ENCODE data around the gene HYAL3. TPM values are rescaled to one million over a fixed set of nuclear protein-coding genes. Genes with fewer than 3 reads are reported as not detected.

HYAL3 gene
- total RNA-seq, 1 experiment from 2014 or later = 10.2 TPM

GRCh38 chr3:50297896-50298725, 1.1 kb downstream of the HYAL3 start:
- no peaks in the 10 kb centered on the region for H3K27me3 ChIP-seq (ENCODE audit: insufficient read depth, low read depth)
- no peaks in the 10 kb centered on the region for H3K9me2 ChIP-seq (ENCODE audit: insufficient read depth)
- ChIA-PET POLR2A (ENCODE audit: unreplicated experiment) (interaction anchor here (0.6 kb wide), 1 partner anchor 271 kb away, joined by 3 read pairs; the partner anchor contains the start of gene HEMK1), CTCF (no interaction called here)
- no peak overlapping the region for H3K27ac ChIP-seq
- H3K79me2 ChIP-seq (ENCODE audit: low read depth) = 0 out of 2 replicates have a peak, but pooled peaks cover 10% of the 10 kb centered on the region
- H3K4me1 ChIP-seq (replicated peaks; ENCODE audit: insufficient read depth) = peaks cover 20% of the 10 kb centered on the region
- DNase-seq = no peak
- H3K4me2 ChIP-seq = peak overlapping the region; percentile 94
- intact Hi-C loops (cut with micrococcal nuclease; ENCODE audit: unreplicated experiment) = loop anchor here (2.0 kb wide), 1 partner anchor 33 kb away; no protein-coding TSS in a partner anchor
- H3K9me3 ChIP-seq (ENCODE audit: insufficient read depth, low read depth) = no peaks in the 10 kb centered on the region
- TF ChIP-seq CTCF (conservative IDR thresholded peaks at IDR 0.05) = no peak
- TF ChIP-seq EZH2 (IDR thresholded peaks at IDR 0.05; ENCODE audit: low read depth) = no peak
- H4K20me1 ChIP-seq (ENCODE audit: insufficient read depth) = no peaks in the 10 kb centered on the region
- H2AFZ ChIP-seq = no peak overlapping the region
- H3F3A ChIP-seq (ENCODE audit: insufficient read depth, low read depth) = peaks cover 9% of the 10 kb centered on the region; the same call in 1 of the 2 replicates
- no peaks in the 10 kb centered on the region for H3K36me3 ChIP-seq (ENCODE audit: low read depth)
- BruUV-seq (replicated peaks) = TSS peak; percentile 41
- peak overlapping the region; percentile 95 for H3K4me3 ChIP-seq

DNA sequence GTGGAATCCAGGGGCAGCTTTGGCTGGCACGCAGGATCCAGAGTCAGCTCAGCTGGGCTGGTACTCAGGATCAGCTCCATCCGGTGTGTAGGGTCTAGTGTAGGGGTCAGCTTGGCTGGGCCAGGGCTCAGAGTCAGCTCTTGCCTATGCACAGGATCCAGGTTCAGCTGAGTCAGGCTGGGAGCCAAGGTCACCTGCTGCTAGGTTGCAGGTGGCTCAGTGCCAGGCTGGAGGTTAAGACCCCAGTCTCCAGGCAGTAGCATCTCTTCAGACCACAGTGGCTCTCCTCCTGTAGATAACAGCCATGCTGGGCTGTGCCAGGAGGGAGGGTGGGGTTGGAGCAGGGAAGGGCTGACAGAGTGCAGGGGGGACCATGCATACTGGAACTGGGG, 1.8 kb downstream of the HYAL3 start:
- Histone ChIP-seq H3K4me3 (no peak overlapping the region), H3K4me2 (no peak overlapping the region), H2AFZ (no peak overlapping the region), H3K9me2 (ENCODE audit: insufficient read depth) (no peaks in the 10 kb centered on the region), H3K36me3 (ENCODE audit: low read depth) (no peaks in the 10 kb centered on the region), H3K9me3 (ENCODE audit: insufficient read depth, low read depth) (no peaks in the 10 kb centered on the region), H3K27ac (no peak overlapping the region), H3K4me1 (replicated peaks; ENCODE audit: insufficient read depth) (peaks cover 26% of the 10 kb centered on the region), H3F3A (ENCODE audit: insufficient read depth, low read depth) (peaks cover 9% of the 10 kb centered on the region; the same call in 1 of the 2 replicates), H3K79me2 (ENCODE audit: low read depth) (0 out of 2 replicates have a peak, but pooled peaks cover 10% of the 10 kb centered on the region), H4K20me1 (ENCODE audit: insufficient read depth) (no peaks in the 10 kb centered on the region), H3K27me3 (ENCODE audit: insufficient read depth, low read depth) (no peaks in the 10 kb centered on the region)
- TF ChIP-seq CTCF (conservative IDR thresholded peaks at IDR 0.05) = no peak
- TF ChIP-seq EZH2 (IDR thresholded peaks at IDR 0.05; ENCODE audit: low read depth) = no peak
- no peak for DNase-seq
- ChIA-PET CTCF (no interaction called here), POLR2A (ENCODE audit: unreplicated experiment) (interaction anchor here (0.6 kb wide), 1 partner anchor 272 kb away, joined by 3 read pairs; the partner anchor contains the start of gene HEMK1)
- intact Hi-C loops (cut with micrococcal nuclease; ENCODE audit: unreplicated experiment) = no loop called here
- no TSS peak for BruUV-seq (replicated peaks)

- H3K36me3 ChIP-seq (ENCODE audit: low read depth) = no peaks in the 10 kb centered on the region
- intact Hi-C loops (cut with micrococcal nuclease; ENCODE audit: unreplicated experiment) = no loop called here
- POLR2A ChIA-PET (ENCODE audit: unreplicated experiment) = no interaction called here
Measured at GRCh38 chr3:50296721-50297383, 2.4 kb downstream of the HYAL3 start.

More at GRCh38 chr3:50296721-50297383, 2.4 kb downstream of the HYAL3 start:
- Histone ChIP-seq H3K9me3 (ENCODE audit: insufficient read depth, low read depth) (no peaks in the 10 kb centered on the region), H3F3A (ENCODE audit: insufficient read depth, low read depth) (peaks cover 9% of the 10 kb centered on the region; the same call in 1 of the 2 replicates), H3K4me2 (no peak overlapping the region), H3K9me2 (ENCODE audit: insufficient read depth) (no peaks in the 10 kb centered on the region), H3K79me2 (ENCODE audit: low read depth) (peaks cover 12% of the 10 kb centered on the region), H4K20me1 (ENCODE audit: insufficient read depth) (no peaks in the 10 kb centered on the region), H3K4me3 (no peak overlapping the region), H3K4me1 (replicated peaks; ENCODE audit: insufficient read depth) (peaks cover 26% of the 10 kb centered on the region), H3K27ac (no peak overlapping the region), H2AFZ (no peak overlapping the region), H3K27me3 (ENCODE audit: insufficient read depth, low read depth) (no peaks in the 10 kb centered on the region)
- TF ChIP-seq CTCF (conservative IDR thresholded peaks at IDR 0.05) (no peak), EZH2 (IDR thresholded peaks at IDR 0.05; ENCODE audit: low read depth) (no peak)
- DNase-seq = no peak
- BruUV-seq (replicated peaks) = no TSS peak
- CTCF ChIA-PET = no interaction called here

Data from PC-9 (cell line).